Measurements from ENCODE around the gene TBCD. TPM values are rescaled to one million over a fixed set of nuclear protein-coding genes. Genes with fewer than 3 reads are reported as not detected.
A peak's percentile ranks its signal among the peaks of the same experiment; 100 is the strongest.

TBCD gene
- total RNA-seq, 2 donors from 2014 or later: 72.5 to 80.5 TPM

- DNase-seq (ENCODE audit: low spot score): peak; percentile 62
- intact Hi-C loops (cut with DNase I): no loop called here
Measured at GRCh38 chr17:82872591-82873520, 121.0 kb downstream of the TBCD start.

- DNase-seq (ENCODE audit: low spot score): peak; percentile 80
- intact Hi-C loops (cut with DNase I): no loop called here
Measured at GRCh38 chr17:82873521-82873920, 121.7 kb downstream of the TBCD start.

- peak; percentile 75 for DNase-seq (ENCODE audit: low spot score)
- intact Hi-C loops (cut with DNase I): no loop called here
Measured at GRCh38 chr17:82874011-82874835, 122.4 kb downstream of the TBCD start.

GRCh38 chr17:82875407-82875856, 123.6 kb downstream of the TBCD start:
- peak; percentile 82 for DNase-seq (ENCODE audit: low spot score)
- intact Hi-C loops (cut with DNase I): no loop called here

- intact Hi-C loops (cut with DNase I): no loop called here
- peak; percentile 78 for DNase-seq (ENCODE audit: low spot score)
Measured at GRCh38 chr17:82876149-82876548, 124.3 kb downstream of the TBCD start.

GRCh38 chr17:82876602-82877379, 124.9 kb downstream of the TBCD start:
- intact Hi-C loops (cut with DNase I): no loop called here
- DNase-seq (ENCODE audit: low spot score): peak; percentile 91

GRCh38 chr17:82878527-82878926, 126.7 kb downstream of the TBCD start:
- DNase-seq (ENCODE audit: low spot score): peak; percentile 19

GRCh38 chr17:82879241-82879640, 127.4 kb downstream of the TBCD start:
- peak; percentile 6 for DNase-seq (ENCODE audit: low spot score)
- intact Hi-C loops (cut with DNase I): loop anchor here in 1 of 2 donors (1.0 kb wide), 1 partner anchor 33 kb away; no protein-coding TSS in a partner anchor

More at GRCh38 chr17:82878527-82878926, 126.7 kb downstream of the TBCD start:
- intact Hi-C loops (cut with DNase I): no loop called here

GRCh38 chr17:82880620-82881323, 128.9 kb downstream of the TBCD start:
- DNase-seq (ENCODE audit: low spot score): peak; percentile 76
- intact Hi-C loops (cut with DNase I): no loop called here

- intact Hi-C loops (cut with DNase I): no loop called here
- DNase-seq (ENCODE audit: low spot score): no peak
Measured at GRCh38 chr17:82881324-82881823, 129.5 kb downstream of the TBCD start.

GRCh38 chr17:82881900-82882714, 130.2 kb downstream of the TBCD start:
- DNase-seq (ENCODE audit: low spot score): peak; percentile 90
- intact Hi-C loops (cut with DNase I): no loop called here

- intact Hi-C loops (cut with DNase I): no loop called here
Measured at GRCh38 chr17:82882715-82883418, 131.0 kb downstream of the TBCD start.

GRCh38 chr17:82883419-82884031, 131.7 kb downstream of the TBCD start:
- DNase-seq (ENCODE audit: low spot score): no peak
- intact Hi-C loops (cut with DNase I): no loop called here

More at GRCh38 chr17:82882715-82883418, 131.0 kb downstream of the TBCD start:
- DNase-seq (ENCODE audit: low spot score): no peak

GRCh38 chr17:82884341-82884969, 132.6 kb downstream of the TBCD start:
- intact Hi-C loops (cut with DNase I): no loop called here
- DNase-seq (ENCODE audit: low spot score): no peak

GRCh38 chr17:82884970-82885353, 133.1 kb downstream of the TBCD start:
- DNase-seq (ENCODE audit: low spot score): no peak
- intact Hi-C loops (cut with DNase I): no loop called here

All from posterior vena cava (tissue), 2 donors.